Measurements from ENCODE around the gene THTPA. TPM values are rescaled to one million over a fixed set of nuclear protein-coding genes. Genes with fewer than 3 reads are reported as not detected.

The THTPA gene
- total and polyA plus RNA-seq, 2 of the 13 experiments (the other 11 are each of a cell fraction or from before 2014, with no cell fraction given): 7.4 to 8.7 TPM

GRCh38 chr14:23548351-23549318 is 7.4 kb upstream of the THTPA start (continued):
- TF ChIP-seq ZNF770 (CRISPR knock-in tag; IDR thresholded peaks at IDR 0.05) (no peak), SRSF4 (IDR thresholded peaks at IDR 0.05; ENCODE audit: low read depth, low read length, poor library complexity, severe bottlenecking) (no peak), CCDC6 (CRISPR knock-in tag; IDR thresholded peaks at IDR 0.05) (no peak), ZNF781 (CRISPR knock-in tag; IDR thresholded peaks at IDR 0.05; ENCODE audit: borderline replicate concordance, not compliant biosample characterization) (no peak), GPBP1L1 (CRISPR knock-in tag; IDR thresholded peaks at IDR 0.05) (no peak), NFE2L2 (IDR thresholded peaks at IDR 0.05; ENCODE audit: low read length) (no peak)

Data from HepG2 (cell line).